AG09319 (cell line): Measurements from ENCODE around the gene ZNHIT6.

Experiments used
- DNase-seq: peaks from one replicate; pipeline ENCODE4 v3.0.0-alpha.2; 2010; ENCODE audit warnings: low read depth; ENCODE audit errors: extremely low read depth
- TF ChIP-seq, protein P1 (sequence below): IDR thresholded peaks from 2 replicates; pipeline ENCODE4 v1.5.1; 2011; ENCODE audit warnings: low read depth, mild to moderate bottlenecking, inconsistent platforms, low read length, moderate library complexity

The ZNHIT6 gene

GRCh38 chr1:85638412-85638811 lies 69.8 kb downstream of the ZNHIT6 start:
- TF ChIP-seq, protein P1, sequence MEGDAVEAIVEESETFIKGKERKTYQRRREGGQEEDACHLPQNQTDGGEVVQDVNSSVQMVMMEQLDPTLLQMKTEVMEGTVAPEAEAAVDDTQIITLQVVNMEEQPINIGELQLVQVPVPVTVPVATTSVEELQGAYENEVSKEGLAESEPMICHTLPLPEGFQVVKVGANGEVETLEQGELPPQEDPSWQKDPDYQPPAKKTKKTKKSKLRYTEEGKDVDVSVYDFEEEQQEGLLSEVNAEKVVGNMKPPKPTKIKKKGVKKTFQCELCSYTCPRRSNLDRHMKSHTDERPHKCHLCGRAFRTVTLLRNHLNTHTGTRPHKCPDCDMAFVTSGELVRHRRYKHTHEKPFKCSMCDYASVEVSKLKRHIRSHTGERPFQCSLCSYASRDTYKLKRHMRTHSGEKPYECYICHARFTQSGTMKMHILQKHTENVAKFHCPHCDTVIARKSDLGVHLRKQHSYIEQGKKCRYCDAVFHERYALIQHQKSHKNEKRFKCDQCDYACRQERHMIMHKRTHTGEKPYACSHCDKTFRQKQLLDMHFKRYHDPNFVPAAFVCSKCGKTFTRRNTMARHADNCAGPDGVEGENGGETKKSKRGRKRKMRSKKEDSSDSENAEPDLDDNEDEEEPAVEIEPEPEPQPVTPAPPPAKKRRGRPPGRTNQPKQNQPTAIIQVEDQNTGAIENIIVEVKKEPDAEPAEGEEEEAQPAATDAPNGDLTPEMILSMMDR = no peak
- DNase-seq = no peak

DNA sequence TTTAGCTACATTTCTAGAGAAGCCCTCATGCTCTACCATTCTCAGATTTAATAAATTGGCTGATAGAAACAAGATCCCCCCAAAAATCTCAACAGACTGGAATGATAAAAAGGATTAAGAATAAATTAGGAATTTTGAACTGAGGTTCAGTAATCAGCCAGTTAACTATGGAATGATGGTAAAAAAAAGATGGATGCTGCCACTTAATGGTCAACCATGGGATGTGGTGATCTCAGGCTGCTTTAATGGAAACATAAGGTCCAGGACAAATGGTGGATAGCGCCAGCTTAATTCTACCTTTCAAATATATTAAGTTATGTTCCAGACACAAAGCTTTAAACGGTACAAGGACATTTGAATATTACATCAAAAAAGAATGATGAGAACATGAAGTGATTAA lies 77.7 kb downstream of the ZNHIT6 start:
- TF ChIP-seq, protein P1 = no peak
- DNase-seq = no peak

DNA sequence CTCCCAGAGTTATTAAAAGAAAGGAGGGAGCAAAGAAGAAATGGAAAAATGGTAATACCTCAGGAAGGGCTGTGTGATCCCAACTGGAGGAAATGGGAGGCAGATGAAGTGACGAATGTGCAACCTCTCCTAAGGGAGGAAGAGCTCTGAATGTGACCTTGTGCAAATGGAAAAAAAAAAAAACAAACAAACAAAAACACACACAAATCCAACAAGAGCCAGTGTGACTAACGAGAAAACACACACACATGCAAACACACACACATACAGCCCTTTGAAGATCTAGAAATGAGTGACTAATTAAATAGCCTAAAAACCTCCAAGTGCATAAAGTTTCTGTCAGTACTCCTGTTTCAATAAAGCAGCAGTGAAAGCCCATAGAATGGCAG lies 78.7 kb downstream of the ZNHIT6 start:
- TF ChIP-seq, protein P1 = no peak
- no peak for DNase-seq

DNA sequence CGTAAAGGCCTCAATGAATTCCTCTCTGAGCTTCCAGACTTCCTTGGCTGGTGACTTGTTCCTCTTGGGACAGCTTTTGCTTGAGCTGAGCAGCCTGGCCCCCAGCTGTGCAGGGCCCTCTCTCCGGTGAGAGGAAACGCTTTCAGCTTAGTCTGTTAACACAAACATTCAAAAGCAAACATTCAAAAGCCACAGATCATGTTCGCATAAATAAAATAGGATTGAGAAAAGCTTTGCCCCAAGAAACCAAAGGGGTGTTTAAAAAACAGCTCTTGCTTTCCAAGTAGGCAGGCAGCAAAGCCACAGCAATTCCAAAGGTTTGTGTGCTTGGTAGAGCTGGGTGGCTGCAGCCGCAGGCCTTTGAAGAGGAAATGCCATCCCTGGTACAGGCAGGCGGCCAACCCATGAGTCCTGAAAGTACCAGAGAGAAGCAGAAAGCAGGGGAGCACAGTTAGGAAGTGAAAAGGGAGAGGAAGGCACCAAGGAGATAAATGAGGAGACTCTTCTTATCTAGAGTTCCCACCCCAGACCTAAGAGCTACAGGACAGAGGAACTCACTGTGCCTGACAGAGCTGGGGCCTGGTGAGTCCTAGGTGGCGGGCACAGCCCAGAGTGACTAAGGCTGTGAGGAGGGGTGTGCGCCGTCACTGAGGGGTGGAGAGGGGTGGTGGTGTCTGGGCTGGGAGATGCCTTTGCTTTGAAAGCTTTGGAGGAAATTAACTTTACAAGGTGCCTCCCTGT lies 79.3 kb downstream of the ZNHIT6 start:
- no peak for DNase-seq
- TF ChIP-seq, protein P1 = no peak

DNA sequence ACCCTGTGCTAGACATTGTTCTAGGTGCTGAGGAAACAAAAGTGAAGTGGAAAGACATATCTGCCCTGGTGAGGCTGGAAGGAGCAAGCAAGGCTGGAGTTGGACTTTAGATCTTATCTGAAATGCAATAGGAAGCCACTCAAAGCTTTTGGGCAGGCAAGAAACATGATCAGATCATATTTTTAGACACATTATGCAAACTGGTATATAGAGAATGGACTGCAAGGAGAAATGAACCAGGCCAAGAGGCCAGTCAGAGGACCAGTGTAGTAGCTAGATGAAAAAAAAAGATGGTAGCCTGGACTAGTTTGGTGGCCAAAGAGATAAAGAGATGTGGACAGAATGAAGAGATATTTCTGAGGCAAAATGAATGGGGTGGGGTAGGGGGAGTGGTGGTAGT lies 81.4 kb downstream of the ZNHIT6 start:
- no peak for DNase-seq
- TF ChIP-seq, protein P1 = no peak

DNA sequence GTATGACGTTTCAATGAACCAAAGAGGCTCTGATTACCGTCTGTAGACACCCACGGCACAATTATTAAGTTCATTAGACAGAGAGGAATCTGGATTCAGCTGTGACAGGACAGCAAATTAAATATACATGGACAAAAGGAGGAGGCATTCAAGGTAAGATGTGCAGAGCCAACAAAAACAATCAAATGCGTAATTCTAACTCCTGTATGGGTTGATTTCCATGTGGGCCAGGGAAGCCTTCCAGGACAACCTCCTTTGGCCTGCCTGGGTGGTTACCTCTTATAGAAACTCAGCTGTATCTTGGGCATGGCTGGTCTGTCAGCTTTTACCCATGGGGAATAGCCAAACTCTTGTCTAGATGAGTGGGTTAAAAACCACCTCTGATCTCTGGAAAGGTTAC lies 83.9 kb downstream of the ZNHIT6 start:
- TF ChIP-seq, protein P1 = no peak
- DNase-seq = no peak

- TF ChIP-seq, protein P1 = no peak
- DNase-seq = peak; percentile 60
These were observed 85.2 kb downstream of the ZNHIT6 start for GRCh38 chr1:85623061-85623471.
